Neural progenitor cell (in vitro differentiated cells): ENCODE data around the gene CARNS1.

ENCODE experiments used
- EZH2 ChIP-seq: fragments of 200-600 bp; sonication (generic); IDR thresholded peaks from 2 replicates; pipeline ENCODE4 v1.6.1; 2017; ENCODE audit warnings: antibody characterized with exemption, mild to moderate bottlenecking, moderate library complexity
- EZH2phosphoT487 ChIP-seq: fragments of 200-600 bp; sonication (generic); IDR thresholded peaks from 2 replicates; pipeline ENCODE4 v1.6.1; 2017; ENCODE audit warnings: antibody characterized with exemption
- TF ChIP-seq, protein P1 (sequence below): fragments of 200-600 bp; sonication (generic); IDR thresholded peaks from 2 replicates; pipeline ENCODE4 v1.5.1; 2017; ENCODE audit warnings: antibody characterized with exemption, mild to moderate bottlenecking

DNA sequence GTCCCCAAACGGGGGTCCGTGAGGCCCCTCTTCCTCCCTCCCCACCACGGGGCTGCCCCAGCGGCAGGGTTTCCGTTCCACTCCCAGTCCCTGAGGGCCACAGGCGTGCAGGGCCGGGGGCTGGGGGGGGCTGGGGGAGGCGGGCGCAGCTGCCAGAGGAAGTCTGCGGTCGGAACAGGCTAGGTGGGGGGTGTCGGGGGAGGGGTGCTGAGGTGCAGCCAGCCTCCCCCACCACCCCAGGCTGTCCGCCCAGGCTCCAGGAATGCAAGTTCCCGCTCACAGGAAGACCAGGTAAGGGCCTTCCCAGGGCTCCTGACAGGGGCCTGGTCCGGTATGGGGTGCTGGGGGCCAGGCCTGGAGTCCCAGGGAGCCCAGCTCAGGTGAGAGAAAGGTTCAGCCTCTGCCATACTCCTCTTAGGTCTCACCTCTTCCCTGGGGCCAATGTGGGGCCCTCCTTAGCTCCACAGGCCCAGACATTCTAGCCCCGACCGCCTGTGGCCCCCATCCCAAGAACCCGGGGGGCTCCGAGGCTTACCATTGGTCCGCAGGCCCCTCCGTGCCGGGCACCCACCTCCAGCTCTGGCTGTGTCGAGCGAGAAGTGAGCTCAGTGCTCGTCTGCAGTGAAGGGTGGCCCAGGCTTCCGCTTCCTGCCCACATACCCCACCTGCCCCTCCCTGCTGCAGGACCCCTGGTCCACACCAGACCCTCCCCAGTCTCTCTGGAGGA, 21.8 kb downstream of the CARNS1 start, which contains the start of gene PTPRCAP:
- TF ChIP-seq, protein P1, sequence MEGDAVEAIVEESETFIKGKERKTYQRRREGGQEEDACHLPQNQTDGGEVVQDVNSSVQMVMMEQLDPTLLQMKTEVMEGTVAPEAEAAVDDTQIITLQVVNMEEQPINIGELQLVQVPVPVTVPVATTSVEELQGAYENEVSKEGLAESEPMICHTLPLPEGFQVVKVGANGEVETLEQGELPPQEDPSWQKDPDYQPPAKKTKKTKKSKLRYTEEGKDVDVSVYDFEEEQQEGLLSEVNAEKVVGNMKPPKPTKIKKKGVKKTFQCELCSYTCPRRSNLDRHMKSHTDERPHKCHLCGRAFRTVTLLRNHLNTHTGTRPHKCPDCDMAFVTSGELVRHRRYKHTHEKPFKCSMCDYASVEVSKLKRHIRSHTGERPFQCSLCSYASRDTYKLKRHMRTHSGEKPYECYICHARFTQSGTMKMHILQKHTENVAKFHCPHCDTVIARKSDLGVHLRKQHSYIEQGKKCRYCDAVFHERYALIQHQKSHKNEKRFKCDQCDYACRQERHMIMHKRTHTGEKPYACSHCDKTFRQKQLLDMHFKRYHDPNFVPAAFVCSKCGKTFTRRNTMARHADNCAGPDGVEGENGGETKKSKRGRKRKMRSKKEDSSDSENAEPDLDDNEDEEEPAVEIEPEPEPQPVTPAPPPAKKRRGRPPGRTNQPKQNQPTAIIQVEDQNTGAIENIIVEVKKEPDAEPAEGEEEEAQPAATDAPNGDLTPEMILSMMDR = no peak
- TF ChIP-seq EZH2phosphoT487 (no peak), EZH2 (no peak)
